IPS DF 19.7 (cell line): ENCODE measurements around the gene MRTO4.
"Not testable (repeated sequence)": the region's sequence is repeated elsewhere in the genome, so short reads cannot be mapped to it uniquely, and the experiment has no call there.

ENCODE experiments used
- DNase-seq: peaks from one replicate; pipeline ENCODE4 v3.0.0-alpha.2; 2013; ENCODE audit warnings: low read depth, low spot score

The MRTO4 gene

DNA sequence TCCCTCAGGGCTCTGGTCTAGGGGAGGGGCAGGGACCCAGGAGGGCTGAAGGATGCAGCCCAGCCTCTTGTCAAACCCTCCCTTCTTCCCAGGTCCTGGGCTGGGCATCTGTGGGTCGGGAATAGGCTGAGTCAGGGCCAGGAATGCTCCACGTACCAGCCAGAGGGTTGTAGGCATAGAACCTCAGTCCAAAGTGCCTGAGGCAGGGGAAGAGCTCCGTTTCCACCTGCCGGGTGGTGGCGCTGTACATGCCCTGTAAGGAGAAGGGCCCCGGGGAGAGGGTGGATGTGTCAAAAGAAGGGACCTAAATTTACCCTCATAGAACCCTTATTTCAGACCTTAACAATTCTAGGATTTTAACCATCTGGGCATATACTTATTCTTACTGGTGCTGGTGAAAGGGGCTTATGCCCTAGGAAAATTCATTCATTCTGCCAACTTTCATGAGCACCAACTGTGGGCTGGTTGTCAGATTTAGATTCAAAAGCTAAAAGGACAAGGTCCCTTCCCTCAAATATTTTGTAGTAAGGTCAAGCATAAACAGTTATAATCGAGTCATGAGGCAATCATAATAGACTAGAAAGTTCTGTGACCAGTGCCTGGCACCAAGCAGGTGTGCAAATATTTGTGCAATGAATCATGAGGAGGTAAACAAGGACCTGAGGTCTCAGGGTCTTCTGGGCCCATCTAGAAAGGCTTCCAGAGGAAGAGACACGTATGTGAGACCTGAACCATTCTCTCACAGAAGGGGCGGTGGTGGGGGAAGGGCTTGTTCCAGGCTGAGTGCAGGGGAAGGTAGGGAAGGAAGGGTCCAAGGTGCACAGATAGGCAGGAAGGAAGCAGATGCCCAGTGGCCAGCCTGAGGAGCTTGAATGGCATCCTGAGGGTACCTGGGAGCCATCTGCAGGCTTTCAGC lies 18.1 kb downstream of the MRTO4 start:
- not testable (repeated sequence) for DNase-seq

DNA sequence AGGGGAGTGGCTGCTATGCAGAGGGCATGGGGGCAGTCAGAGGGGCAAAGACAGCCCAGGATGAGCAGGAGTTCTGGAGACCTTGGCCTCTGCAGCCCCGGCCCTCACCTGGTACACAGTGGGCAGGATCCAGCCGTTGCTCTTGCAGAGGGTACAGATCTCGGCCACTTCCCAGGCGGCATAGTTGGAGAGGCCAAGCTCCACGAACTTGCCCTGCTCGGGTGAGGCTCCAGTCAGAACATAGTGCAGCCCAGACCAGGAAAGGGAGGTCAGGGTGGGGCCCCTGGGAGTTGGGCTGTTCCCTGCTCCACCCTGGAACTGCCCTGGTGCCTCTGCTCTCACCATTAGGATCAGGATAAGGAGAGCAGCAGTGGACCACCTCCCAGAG lies 18.7 kb downstream of the MRTO4 start:
- DNase-seq: not testable (repeated sequence)

DNA sequence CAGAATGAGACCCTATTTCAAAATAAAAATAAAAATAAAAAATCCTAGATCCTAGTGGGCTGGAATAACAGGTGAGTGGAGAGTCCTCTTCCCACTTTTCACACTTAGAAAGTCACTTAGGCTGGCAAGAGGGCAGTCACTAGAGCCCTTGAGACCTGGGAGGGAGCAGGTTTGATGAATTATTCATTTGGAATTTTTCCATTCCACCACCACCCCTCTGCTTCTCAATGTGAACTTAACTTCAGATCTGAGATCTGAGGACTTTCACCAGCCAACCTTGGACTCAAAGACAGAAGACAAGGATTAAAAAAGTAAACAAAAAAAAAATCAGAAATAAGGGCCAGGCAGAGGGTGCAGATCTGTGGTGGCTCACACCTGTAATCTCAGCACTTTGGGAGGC lies 20.5 kb downstream of the MRTO4 start:
- DNase-seq: no peak

DNA sequence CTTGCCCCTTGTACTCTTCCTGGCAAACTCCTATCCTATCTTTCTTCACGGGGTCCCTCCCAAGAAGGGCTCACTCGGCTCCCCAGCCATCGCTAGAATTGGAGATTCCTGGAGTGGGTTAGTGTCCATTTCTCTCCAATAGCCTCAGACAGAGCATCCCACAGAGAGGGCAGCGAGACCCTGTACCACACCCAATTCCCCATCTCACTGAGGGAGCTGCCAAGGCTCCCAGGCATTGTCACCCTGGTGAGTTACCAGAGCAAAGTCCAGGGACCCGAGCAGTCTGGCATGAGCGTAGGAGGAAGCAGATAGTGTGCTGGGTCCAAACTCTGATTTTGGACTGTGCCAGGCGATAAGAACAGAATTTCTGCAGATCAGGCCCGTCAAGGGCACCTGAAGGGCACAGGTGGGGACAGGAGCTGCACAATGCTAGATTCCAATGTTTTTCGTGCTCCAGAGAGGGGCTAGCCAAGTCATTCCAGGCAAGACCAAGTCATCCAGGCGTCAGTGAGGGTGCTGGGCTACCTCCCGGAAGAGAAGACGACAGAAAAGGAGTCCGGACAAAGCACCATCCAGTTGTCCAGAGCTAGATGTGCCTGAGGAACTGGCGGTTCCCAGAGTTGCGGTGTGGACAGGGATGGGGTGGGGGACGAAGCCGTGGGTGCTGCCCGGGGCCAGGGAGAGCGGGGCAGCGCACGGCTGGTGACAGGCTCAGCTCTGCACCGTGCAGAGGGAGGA lies 21.7 kb downstream of the MRTO4 start:
- no peak for DNase-seq

DNA sequence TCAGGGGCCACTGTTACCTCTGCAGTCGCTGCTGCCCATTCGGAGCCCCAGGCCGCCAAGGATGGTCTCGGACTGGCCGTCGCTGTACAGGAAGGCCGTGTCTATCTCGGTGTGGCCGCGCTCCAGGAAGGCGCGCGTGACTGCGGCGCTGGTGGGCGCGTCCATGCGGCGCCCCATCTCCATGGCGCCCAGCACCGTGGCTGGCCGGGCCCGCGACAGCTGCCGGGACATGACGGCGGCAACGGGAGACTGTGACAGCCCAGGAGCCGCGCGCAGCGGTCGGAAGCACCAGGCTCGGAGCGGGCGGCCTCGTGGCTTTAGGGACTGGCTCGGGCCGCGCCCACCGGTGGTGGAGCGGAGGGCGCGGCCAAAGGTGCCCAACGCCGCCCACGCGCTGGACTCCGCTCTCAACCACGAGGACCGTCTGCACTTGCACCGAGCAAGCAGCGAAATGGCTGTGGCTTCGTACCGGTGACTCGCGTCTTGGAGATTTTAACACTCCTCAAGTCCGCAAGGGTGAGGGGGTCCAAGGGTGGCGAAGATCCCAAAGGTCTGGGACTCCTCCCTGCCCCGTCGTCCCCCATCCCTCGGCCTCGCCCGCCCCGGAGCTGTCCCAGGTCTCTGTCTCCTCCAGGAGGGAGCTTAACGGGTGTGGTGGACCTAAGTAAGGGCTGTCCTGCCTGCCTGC lies 22.4 kb downstream of the MRTO4 start:
- DNase-seq: not testable (repeated sequence)

DNA sequence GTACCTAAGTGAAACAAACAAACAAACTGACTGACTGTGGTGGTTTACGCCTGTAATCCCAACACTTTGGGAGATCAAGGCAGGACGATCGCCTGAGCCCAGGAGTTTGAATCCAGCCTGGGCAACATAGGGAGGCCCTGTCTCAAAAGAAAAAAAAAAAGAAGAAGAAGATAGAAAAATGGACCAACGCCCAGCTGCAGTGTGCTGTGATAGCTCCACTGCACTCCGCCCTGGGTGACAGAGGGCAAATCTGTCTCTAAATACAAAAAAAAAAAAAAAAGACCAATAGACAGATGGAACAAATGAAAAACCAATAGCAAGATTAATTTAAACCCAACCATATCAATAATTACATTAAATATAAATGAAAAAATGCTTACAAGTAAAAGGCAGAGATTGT lies 23.0 kb downstream of the MRTO4 start:
- DNase-seq: no peak

DNA sequence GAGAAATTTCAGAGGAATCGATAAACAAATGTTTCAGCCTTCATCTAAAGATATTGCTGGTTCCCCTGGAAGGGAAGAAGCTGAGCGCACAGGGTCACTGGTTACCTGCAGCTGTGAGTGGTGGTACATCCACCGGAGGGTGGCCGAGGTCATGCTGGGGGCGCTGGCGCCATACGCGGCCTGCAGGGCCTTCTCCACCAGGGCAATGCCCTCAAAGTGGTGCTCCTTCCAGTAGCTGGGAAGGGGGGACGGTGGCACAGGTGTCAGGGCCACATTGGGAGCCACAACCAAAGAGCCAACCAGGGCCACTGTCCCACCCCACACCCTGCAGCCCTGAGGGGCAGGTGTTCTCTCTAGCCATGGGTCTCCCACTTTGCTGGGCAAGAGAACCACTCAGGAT lies 32.3 kb downstream of the MRTO4 start:
- no peak for DNase-seq

DNA sequence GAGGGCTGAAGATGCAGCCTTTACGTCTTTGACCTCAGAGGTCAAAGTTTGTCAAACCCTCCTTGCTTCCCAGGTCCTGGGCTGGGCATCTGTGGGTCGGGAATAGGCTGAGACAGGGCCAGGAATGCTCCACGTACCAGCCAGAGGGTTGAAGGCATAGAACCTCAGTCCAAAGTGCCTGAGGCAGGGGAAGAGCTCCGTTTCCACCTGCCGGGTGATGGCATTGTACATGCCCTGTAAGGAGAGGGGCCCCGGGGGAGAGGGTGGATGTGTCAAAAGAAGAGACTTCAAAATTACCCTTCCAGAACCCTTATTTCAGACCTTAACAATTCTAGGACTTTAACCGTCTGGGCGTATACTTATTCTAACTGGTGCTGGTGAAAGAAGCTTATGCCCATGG lies 33.3 kb downstream of the MRTO4 start:
- no peak for DNase-seq

DNA sequence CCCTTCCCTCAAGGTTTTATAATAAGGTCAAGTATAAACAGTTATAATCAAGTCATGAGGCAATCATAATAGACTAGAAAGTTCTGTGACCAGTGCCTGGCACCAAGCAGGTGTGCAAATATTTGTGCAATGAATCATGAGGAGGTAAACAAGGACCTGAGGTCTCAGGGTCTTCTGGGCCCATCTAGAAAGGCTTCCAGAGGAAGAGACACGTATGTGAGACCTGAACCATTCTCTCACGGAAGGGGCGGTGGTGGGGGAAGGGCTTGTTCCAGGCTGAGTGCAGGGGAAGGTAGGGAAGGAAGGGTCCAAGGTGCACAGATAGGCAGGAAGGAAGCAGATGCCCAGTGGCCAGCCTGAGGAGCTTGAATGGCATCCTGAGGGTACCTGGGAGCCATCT lies 33.8 kb downstream of the MRTO4 start:
- DNase-seq: not testable (repeated sequence)

DNA sequence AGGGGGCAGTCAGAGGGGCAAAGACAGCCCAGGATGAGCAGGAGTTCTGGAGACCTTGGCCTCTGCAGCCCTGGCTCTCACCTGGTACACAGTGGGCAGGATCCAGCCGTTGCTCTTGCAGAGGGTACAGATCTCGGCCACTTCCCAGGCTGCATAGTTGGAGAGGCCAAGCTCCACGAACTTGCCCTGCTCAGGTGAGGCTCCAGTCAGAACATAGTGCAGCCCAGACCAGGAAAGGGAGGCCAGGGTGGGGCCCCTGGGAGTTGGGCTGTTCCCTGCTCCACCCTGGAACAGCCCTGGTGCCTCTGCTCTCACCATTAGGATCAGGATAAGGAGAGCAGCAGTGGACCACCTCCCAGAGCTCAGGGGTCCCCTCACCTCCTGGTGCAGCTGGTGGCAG lies 34.2 kb downstream of the MRTO4 start:
- not testable (repeated sequence) for DNase-seq

DNA sequence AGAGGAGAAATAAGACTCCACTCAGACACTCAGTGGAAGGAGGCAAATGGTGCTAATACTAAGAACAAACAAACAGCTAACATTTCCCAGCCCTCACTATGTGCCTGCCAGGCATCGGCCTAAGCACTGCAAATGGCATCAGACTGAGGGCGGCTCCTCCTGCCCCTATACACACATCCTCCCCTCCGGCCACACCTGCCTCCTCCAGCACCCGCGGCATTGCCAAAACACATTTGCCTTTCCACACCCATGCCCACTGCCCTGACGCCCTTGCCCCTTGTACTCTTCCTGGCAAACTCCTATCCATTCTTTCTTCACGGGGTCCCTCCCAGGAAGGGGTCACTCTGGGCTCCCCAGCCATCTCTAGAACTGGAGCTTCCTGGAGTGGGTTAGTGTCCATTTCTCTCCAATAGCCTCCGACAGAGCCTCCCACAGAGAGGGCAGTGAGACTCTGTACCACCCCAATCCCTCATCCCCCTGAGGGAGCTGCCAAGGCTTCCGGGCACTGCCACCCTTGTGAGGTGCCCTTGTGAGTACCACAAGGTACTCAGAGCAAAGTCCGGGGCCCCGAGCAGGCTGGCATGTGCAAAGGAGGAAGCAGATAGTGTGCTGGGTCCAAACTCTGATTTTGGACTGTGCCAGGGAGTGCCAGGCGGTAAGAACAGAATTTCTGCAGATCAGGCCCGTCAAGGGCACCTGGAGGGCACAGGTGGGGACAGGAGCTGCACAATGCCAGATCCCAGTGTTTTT lies 36.0 kb downstream of the MRTO4 start:
- no peak for DNase-seq

DNA sequence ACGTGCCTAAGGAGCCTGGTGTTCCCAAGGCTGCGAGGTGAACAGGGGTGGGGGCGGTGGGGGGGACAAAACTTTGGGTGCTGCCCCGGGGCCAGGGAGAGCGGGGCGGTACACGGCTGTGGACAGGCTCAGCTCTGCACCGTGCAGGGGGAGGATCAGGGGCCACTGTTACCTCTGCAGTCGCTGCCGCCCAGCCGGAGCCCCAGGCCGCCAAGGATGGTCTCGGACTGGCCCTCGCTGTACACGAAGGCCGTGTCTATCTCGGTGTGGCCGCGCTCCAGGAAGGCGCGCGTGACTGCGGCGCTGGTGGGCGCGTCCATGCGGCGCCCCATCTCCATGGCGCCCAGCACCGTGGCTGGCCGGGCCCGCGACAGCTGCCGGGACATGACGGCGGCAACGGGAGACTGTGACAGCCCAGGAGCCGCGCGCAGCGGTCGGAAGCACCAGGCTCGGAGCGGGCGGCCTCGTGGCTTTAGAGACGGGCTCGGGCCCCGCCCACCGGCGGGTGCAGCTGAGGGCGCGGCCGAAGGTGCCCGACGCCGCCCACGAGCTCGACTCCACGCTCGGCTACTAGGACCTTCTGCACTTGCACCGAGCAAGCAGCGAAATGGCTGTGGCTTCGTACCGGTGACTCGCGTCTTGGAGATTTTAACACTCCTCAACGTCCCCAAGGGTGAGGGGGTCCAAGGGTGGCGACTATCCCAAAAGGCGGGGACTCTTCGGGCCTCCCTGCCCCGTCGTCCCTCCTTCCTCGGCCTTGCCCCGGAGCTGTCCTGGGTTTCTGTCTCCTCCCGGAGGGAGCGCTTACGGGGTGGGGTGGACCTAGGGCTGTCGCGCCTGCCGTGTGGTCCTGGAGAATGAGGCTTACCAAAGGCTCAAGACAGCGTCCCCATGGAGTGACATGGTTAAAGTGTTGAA lies 37.0 kb downstream of the MRTO4 start, which contains the start of gene AKR7A3:
Gene AKR7A3, minus strand, starts transcription at position 447 of the 918 bp plus-strand sequence. Its CDS starts 61 bp downstream, at position 386.
- not testable (repeated sequence) for DNase-seq

DNA sequence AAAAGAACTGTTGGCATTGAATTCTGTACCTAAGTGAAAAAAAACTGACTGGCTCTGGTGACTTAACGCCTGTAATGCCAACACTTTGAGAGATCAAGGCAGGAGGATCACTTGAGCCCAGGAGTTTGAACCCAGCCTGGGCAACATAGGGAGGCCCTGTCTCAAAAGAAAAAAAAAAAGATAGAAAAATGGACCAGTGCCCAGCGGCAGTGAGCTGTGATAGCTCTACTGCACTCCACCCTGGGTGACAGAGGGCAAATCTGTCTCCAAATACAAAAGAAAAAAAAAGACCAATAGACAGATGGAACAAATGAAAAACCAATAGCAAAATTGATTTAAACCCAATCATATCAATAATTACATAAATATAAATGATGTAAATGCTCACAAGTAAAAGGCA lies 37.6 kb downstream of the MRTO4 start:
- DNase-seq: no peak

DNA sequence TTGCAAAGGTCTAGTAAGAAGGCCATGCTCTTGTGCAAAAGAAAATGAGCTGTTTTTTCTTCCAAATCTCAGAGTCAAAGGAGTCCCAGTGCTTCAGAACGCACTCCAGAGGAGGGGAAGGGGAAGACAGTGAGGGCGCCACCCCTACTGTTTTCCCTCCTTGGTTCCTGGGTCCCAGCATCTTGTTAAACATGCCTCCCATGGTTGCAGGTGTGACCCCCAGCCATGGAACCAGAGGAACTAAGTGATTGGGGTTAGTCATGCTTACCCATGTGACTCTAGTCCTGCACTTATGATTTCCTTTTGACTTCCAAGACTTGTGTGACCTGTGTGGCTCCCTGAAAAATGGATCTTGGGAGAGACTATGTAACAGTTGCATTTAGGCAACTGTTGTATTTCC lies 43.0 kb downstream of the MRTO4 start:
- DNase-seq: no peak

DNA sequence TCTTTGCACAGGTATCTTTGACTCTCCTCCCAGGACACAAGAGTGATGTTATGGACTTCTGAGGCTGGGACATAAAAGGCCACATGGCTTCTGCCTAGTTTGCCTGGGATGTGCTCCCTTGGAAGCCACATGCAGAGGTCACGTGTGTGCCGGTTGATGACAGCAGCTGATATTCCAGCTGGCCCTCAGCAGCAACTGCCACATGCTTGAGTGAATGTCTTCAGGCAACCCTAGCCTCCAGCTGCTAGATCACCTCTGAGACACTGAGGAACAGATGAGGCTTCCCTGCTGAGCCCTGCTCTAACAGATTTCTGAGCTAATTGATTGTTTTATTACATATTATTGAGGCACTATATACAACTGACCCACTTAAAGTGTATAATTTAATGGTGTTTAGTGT lies 48.6 kb downstream of the MRTO4 start:
- no peak for DNase-seq

DNA sequence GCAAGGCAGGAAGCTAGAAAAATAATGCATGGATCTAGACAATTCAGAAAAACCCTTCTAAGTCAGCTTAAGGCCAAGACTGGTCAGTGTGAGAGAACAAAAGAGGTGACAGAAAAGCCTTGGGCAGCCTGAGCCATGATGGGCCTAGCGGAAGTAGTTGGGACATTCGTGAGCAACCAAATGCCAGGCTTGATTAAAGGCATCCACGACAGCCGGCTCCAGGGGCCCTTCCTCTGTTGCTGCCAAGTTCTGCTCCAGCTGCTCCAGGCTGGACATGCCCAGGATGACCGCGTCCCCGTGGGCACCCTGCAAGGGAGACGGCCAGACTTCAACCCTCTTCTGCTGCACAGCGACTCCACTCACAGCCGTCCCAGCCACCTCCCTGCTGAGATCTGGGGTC lies 52.5 kb downstream of the MRTO4 start:
- DNase-seq: not testable (repeated sequence)

DNA sequence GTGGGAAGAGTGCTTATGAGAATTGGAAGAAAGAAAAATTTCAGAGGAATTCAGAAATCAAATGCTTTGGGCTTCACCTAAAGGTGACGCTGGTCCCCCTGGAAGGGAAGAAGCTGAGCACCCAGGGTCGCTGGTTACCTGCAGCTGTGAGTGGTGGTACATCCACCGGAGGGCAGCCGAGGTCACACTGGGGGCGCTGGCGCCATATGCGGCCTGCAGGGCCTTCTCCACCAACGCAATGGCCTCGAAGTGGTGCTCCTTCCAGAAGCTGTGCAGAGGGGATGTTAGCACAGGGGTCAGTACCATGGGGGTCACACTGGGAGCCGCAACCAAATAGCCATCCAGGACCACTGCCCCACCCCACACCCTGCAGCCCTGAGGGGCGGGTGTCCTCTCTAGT lies 54.3 kb downstream of the MRTO4 start:
- no peak for DNase-seq

DNA sequence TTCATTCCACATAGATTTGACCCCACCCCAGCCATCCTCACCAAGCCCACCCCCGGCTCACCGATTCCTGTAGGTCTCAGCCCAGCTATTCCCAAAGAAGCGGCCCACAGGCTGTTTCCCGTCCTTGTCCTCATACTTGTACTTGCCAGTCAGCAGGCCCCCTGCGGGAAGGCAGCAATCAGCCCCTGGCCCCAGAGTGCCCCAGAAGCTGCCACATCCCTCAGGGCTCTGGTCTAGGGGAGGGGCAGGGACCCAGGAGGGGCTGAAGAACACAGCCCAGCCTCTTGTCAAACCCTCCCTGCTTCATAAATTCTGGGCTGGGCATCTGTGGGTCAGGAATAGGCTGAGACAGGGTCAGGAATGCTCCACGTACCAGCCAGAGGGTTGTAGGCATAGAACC lies 55.3 kb downstream of the MRTO4 start:
- DNase-seq: no peak

DNA sequence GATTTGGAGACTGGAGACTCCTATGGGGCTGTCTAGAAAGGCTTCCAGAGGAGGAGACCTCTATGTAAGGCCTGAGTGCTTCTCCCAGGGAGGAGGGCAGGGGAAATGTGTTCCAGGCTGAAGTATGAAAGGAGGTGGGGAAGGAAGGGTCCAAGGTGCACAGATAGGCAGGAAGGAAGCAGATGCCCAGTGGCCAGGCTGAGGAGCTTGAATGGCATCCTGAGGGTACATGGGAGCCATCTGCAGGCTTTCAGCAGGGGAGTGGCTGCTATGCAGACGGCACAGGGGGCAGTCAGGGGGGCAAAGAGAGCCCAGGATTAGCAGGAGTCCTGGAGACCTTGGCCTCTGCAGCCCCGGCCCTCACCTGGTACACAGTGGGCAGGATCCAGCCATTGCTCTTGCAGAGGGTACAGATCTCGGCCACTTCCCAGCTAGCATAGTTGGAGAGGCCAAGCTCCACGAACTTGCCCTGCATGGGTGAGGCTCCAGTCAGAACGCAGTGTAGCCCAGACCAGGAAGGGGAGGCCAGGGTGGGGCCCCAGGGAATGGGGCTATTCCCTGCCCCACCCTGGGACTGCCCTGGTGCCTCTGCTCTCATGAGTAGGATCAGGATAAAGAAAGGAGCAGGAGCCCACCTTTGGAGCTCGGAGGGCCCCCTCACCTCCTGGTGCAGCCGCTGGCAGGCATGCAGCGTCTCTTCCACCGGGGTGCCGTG lies 56.3 kb downstream of the MRTO4 start:
- no peak for DNase-seq

DNA sequence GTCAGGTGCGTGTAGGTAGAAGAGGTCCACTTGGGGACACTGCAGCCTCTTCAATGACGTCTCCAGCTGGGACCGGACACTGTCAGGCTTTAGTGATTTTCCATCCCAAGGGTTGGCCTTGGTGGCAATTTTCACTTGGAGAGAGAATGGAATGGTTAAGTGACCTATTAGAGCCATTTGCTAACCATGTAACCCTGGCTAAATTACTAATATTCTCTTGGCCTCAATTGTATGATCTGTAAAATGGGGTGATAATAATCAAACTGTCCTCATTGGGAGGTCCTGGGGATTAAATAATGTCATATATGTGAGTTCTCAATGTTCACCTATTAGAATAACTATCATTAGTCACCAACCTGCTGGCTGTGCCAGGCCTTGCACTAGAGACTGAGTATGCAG lies 56.9 kb downstream of the MRTO4 start:
- no peak for DNase-seq
